ENCODE measurements around the gene CACNA1D.

The CACNA1D gene

GRCh38 chr3:53502737-53503136 lies 8.3 kb downstream of the CACNA1D start:
- FAIRE-seq (no peak), DNase-seq (ENCODE audit: insufficient read length, low spot score) (no peak)
- TF ChIP-seq POLR2A (IDR thresholded peaks at IDR 0.05; ENCODE audit: low read depth, low read length): no peak

GRCh38 chr3:53503195-53503594 lies 8.8 kb downstream of the CACNA1D start:
- no peak for FAIRE-seq
- TF ChIP-seq POLR2A (IDR thresholded peaks at IDR 0.05; ENCODE audit: low read depth, low read length): no peak
- DNase-seq (ENCODE audit: insufficient read length, low spot score): no peak

- FAIRE-seq (no peak), DNase-seq (ENCODE audit: insufficient read length, low spot score) (no peak)
- no peak for TF ChIP-seq POLR2A (IDR thresholded peaks at IDR 0.05; ENCODE audit: low read depth, low read length)
These were observed 11.8 kb downstream of the CACNA1D start for GRCh38 chr3:53506110-53506762.

- DNase-seq (ENCODE audit: insufficient read length, low spot score): no peak
- FAIRE-seq: no peak
- TF ChIP-seq POLR2A (IDR thresholded peaks at IDR 0.05; ENCODE audit: low read depth, low read length): no peak
These were observed 12.3 kb downstream of the CACNA1D start for GRCh38 chr3:53506763-53507145.

- DNase-seq (ENCODE audit: insufficient read length, low spot score) (no peak), FAIRE-seq (no peak)
- TF ChIP-seq POLR2A (IDR thresholded peaks at IDR 0.05; ENCODE audit: low read depth, low read length): no peak
These were observed 15.1 kb downstream of the CACNA1D start for GRCh38 chr3:53509494-53509893.

- no peak for FAIRE-seq
- no peak for TF ChIP-seq POLR2A (IDR thresholded peaks at IDR 0.05; ENCODE audit: low read depth, low read length)
- DNase-seq (ENCODE audit: insufficient read length, low spot score): no peak
These were observed 16.1 kb downstream of the CACNA1D start for GRCh38 chr3:53510508-53510907.

GRCh38 chr3:53511246-53511645 lies 16.8 kb downstream of the CACNA1D start:
- FAIRE-seq (no peak), DNase-seq (ENCODE audit: insufficient read length, low spot score) (no peak)
- TF ChIP-seq POLR2A (IDR thresholded peaks at IDR 0.05; ENCODE audit: low read depth, low read length): no peak

GRCh38 chr3:53513556-53514190 lies 19.3 kb downstream of the CACNA1D start:
- FAIRE-seq (no peak), DNase-seq (ENCODE audit: insufficient read length, low spot score) (no peak)
- TF ChIP-seq POLR2A (IDR thresholded peaks at IDR 0.05; ENCODE audit: low read depth, low read length): no peak

GRCh38 chr3:53516339-53516738 lies 21.9 kb downstream of the CACNA1D start:
- no peak for TF ChIP-seq POLR2A (IDR thresholded peaks at IDR 0.05; ENCODE audit: low read depth, low read length)
- DNase-seq (ENCODE audit: insufficient read length, low spot score) (no peak), FAIRE-seq (no peak)

- no peak for TF ChIP-seq POLR2A (IDR thresholded peaks at IDR 0.05; ENCODE audit: low read depth, low read length)
- no peak for DNase-seq (ENCODE audit: insufficient read length, low spot score)
- no peak for FAIRE-seq
These were observed 24.1 kb downstream of the CACNA1D start for GRCh38 chr3:53518495-53518981.

- TF ChIP-seq POLR2A (IDR thresholded peaks at IDR 0.05; ENCODE audit: low read depth, low read length): no peak
- no peak for DNase-seq (ENCODE audit: insufficient read length, low spot score)
- no peak for FAIRE-seq
These were observed 24.8 kb downstream of the CACNA1D start for GRCh38 chr3:53519065-53519709.

- no peak for TF ChIP-seq POLR2A (IDR thresholded peaks at IDR 0.05; ENCODE audit: low read depth, low read length)
- FAIRE-seq: no peak
- no peak for DNase-seq (ENCODE audit: insufficient read length, low spot score)
These were observed 28.9 kb downstream of the CACNA1D start for GRCh38 chr3:53523346-53523745.

- no peak for DNase-seq (ENCODE audit: insufficient read length, low spot score)
- no peak for FAIRE-seq
- no peak for TF ChIP-seq POLR2A (IDR thresholded peaks at IDR 0.05; ENCODE audit: low read depth, low read length)
These were observed 30.2 kb downstream of the CACNA1D start for GRCh38 chr3:53524566-53524965.

GRCh38 chr3:53525765-53526703 lies 31.6 kb downstream of the CACNA1D start:
- TF ChIP-seq POLR2A (IDR thresholded peaks at IDR 0.05; ENCODE audit: low read depth, low read length): no peak
- DNase-seq (ENCODE audit: insufficient read length, low spot score): no peak
- FAIRE-seq: no peak
